NCI-H526 (cell line): ENCODE measurements around the gene HEXIM2.
"Not testable (repeated sequence)": the region's sequence is repeated elsewhere in the genome, so short reads cannot be mapped to it uniquely, and the experiment has no call there.

Experiments used
- DNase-seq, 2 experiments: peaks; one replicate each; lab custom pipeline; 2025; lab: John Stamatoyannopoulos, UW

The HEXIM2 gene

DNA sequence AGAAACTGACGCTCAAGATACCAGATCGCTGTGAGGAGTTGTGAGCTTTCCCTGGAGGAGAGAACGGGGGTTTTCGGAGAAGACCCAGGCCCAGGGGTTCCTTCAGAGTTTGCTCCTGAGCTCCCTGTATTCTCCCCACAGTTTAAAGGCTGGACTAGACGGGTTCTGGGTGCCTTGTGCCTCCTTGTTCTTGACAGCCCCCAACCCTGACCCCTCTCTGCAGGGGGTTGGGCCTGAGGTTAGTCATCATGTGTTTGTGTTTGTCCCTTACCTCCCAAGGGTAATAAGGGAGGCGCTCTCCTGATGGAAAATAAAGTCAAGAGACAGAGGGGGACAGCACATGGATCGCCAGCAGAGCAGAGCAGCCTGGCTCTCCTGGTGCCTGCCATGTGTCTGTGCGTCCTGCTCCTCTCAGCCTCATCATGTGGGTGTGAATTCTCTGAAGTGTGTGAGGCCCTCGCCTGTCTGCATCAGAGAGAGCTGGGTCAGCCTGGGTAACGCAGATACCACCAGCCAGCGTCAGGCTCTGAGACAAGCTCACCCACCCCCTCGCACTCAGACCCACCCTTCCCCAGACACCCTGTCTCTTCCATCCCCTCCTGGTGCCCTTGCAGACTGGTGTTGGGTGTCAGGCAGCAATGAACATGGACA, 8.7 kb downstream of the HEXIM2 start:
- no peak for DNase-seq

DNA sequence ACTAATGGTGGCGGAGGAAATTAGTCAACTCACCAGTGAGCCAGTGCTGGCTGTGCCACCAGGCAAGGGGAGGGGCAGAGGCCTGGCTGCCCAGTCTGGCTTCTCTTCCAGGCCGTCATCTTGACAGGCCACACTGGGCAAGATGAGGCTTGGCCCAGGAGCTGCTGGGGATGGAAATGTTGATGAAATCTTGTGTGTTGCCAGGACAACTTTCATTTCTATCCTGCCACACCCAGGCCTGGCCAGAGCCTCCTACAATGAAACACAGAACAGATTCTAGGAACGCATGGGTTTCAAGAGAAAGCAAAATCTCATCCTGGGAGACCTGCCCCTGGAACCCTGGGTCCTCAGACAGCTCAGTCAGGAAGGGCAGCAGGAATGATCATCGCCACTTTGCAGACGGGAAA, 9.3 kb downstream of the HEXIM2 start:
- DNase-seq, result no peak

DNA sequence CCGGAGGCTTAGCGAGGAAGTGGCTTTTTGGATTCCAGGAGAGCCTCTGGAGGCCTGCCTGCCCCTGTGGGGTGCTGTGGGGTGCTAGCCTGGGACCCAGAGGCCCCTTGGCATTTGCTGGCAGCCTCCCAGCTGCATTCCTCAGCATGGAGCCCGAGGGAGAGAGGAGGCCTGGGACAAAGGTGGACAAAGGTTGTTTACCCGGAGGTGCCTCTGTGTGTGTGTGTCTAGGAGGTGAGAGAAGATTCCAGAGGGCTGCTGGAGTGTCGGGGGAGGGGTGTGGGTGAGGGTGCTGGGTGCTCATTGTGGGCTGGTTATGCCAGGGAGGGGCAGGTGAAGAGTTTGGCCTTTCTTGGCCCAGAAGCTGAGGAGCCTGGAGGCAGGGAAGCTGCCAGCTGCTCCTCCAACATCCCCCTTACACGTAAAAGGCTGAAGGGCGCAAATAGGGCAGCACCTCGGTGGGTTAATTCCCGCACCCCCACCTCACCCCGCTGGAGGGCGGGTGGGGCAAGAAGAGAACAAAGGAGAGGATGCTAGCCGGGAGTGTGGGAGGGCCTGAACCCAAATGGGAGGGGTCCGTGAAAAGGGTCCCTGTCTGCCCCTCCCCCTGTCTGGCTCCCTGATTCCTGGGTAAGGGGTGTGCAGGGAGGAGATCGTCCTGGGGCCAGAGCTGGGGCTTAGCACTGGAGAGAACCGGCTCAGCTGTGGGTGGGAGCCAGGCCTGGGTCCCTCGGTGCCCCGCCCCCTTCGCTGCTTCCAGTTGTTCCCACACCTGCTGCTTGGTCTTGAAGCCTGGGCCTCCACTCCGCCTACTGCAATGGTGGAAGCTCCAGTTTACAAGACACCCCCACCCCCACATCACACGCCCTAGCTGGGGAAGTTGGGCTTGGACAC, 9.9 kb downstream of the HEXIM2 start:
- DNase-seq, result no peak

DNA sequence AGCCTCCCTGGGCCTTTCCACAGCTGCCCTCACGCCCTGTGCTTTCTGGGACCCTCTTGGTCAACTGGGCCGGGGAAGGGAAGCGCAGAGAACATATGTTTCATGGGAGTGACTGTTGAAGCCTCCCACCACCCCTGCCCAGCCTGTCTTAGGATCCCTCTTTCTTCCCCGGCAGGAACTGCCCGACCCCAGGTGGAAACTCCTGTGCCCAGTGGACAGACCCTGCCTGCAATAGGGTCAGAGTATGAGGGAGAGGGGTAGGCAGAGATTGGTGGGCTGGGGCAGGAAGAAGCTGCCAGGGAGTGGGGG, 10.5 kb downstream of the HEXIM2 start:
- no peak for DNase-seq

DNA sequence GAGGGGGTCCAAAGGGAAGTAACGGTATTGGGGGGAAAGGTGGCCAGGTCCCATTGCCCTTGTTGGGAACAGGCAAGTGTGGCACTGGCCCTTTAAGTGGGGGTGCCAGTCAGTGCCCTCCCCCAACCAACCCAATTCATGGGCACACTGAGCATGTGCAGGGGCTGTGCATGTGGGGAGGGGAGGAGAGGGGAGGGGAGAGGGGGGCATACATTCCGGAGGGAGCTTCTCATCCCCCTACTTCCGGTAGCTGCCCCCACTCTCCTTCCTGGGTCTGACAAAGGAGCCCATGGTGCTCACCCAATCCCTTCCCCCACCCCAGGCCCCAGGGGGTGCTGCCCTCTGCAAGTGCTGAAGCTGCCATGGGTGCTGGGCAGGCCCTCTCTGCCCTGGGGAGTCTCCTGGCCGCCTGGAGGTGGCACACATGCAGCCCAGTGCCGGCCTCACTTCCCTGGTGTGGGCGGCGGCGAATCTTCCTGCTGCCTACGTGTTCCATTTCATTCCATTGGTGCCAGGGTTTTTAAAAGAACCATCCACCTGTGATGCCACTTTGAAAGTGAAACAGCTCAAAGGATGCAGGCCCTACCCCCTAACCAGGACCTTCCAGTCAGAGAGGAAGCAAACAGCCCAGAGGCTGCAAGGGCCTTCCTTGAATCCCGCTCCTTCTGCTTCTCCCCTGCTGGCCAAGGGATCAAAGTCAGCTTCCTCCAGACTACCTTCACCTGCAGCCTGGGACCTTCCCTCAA, 11.0 kb downstream of the HEXIM2 start:
- peak; percentile 8 to 65 for DNase-seq

DNA sequence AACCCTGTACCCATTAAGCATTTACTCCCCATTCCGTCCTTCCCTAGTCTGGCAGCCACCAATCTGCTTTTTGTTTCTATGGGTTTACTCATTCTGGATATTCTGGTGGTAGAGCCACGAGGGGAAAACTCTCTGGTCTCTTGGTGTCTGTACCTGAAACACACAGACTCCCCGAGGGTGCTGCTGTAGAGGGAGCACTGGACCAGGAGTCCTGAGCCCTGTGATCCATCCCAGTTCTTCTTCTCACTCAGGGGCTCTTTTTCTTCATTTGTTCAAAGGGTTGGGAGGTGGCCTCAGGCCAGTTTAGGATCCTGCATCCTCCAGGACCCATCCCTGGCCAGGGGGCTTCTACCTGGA, 14.1 kb downstream of the HEXIM2 start:
- no peak for DNase-seq

DNA sequence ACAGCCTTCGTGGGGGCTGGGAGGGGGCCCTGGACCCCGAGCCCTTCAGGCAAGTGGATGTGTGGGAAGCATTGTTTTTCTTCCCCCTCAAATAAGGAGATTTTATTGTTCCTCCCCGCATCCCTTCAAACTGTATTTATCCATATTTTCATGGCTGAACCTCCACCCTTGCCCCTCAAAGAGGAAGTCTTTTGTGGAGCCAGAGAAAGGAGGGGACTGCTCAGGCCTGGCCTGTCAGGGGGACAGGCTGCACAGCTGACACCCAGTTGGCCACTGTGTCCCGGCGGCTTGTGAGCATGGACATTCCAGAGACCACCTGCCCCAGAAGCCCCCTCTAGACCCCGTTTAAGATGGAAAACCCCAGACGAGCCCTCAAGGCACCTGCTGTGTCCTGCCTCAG, 15.9 kb downstream of the HEXIM2 start:
- no peak for DNase-seq

DNA sequence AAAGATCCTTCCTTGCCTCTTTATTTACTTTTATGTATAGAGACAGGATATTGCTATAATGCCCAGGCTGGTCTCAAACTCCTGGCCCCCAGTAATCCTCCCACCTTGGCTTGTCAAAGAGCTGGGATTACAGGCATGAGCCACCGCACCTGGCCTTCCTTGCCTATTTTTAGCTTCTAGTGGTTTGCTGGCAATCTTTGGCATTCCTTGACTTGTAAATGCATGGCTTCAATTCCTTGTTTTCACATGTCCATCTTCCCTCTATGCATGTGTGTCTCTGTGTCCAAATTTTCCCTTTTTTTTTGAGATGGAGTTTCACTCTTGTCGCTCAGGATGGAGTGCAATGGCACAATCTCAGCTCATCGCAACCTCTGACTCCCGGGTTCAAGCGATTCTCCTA, 22.5 kb downstream of the HEXIM2 start:
- DNase-seq, result no peak

DNA sequence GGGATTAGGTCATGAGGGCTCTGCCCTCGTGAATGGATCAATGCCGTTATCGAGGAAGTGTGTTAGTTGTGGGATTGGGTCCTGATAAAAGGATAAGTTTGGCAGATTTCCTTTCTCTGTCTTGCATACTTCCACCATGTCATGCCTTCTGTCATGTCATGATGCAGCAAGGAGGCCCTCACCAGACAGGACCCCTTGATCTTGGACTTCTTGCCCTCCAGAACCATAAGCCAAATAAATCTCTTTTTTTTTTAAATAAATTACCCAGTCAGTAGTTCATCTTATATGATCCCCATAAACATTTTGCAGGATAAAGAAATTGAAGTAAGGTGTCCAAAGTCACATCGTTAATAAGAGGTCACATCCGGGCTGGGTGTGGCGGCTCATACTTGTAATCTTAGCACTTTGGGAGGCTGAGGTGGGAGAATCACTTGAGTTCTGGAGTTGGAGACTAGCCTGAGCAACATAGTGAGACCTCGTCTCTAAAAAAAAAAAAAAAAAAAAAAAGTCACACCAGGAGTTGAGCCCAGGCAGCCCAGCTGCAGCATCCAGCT, 25.2 kb downstream of the HEXIM2 start:
- no peak for DNase-seq

DNA sequence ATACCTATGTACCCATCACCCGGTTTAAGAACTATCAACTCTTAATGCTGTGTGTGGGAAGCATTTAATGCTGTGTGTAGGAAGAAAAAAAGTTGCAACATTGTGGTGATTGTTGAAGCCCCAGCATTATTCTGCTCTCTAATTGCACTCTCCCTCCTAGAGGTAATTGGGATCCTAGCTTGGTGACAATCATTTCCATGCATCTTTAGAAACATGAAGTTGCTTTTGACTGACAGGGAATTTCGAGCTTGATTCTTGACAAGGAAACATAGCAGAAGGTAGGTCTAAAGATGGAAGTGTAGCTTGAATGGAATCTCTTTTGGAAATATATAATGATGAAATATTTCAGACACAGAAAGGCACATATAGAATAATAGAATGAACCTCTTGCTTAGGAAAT, 27.3 kb downstream of the HEXIM2 start:
- no peak for DNase-seq

DNA sequence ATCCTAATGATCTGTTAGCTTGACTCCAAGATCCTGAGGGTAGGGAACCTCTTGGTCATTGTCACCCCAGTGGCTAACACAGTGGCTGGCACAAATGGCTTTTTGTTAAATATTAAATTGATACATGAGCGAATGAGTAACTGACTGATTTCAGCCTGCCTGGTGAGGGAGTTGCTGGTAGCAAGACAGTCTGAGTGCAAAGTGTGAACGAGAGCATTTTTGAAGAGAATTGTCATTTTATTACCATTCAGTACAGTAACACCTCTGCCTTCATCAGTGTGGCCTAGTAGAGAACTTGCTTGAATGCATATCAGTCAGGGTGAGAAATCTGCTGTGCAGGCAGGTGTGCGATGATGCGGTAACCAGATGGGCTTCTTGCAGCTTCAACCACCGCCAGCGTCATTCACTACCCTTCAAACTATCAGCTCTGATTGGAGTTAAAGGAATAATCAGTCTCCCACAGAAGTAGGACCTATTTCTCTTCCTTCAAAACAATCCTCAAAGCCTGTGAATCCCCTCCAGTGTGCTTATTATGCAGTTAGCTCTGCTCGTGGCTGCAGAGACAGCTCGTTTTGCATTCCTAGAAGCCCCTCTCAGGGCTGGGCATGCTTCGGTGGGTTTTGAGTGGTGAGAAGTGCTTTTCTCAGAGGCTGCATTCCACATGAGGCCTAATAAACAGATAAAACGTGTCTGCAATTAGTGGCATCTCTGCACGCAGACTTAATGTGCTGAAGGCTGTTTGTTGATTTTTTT, 29.0 kb downstream of the HEXIM2 start:
- no peak for DNase-seq

DNA sequence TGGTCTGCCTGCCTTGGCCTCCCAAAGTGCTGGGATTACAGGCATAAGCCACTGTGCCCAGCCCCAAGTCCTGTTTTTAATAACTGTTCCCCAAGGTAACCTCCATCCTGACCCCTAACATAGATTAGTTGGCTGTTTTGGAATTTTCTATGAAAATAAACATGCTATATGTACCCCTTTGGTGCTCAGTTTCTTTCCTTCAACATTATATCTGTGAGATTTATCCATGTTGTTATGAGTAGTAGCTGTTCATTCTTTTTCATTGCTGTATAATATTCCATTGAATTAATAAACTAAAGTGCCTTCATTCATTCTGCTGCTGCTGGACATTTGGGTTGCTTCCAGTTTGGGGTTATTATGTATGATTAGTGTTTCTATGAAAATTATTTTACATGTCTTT, 33.7 kb downstream of the HEXIM2 start:
- no peak for DNase-seq

DNA sequence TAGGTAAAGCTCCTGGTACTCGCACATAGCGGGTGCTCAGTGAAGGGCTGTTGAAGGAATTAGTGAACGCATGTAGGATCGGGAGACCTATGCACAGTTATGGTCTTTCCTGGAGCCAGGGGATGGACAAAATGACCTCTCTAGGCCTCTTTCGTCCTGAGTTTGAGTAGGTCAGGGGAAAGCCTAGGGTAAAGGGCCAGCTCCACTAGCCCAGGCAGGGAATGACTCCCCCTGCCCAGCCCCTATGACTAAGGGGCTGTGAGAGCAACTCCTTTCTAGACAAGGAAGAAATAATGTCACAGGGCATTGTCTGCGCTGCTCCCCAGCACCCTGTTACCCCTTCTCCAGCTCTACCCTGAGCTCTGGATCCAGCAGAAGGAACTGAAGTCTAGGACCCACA, 35.4 kb downstream of the HEXIM2 start:
- DNase-seq, result no peak

DNA sequence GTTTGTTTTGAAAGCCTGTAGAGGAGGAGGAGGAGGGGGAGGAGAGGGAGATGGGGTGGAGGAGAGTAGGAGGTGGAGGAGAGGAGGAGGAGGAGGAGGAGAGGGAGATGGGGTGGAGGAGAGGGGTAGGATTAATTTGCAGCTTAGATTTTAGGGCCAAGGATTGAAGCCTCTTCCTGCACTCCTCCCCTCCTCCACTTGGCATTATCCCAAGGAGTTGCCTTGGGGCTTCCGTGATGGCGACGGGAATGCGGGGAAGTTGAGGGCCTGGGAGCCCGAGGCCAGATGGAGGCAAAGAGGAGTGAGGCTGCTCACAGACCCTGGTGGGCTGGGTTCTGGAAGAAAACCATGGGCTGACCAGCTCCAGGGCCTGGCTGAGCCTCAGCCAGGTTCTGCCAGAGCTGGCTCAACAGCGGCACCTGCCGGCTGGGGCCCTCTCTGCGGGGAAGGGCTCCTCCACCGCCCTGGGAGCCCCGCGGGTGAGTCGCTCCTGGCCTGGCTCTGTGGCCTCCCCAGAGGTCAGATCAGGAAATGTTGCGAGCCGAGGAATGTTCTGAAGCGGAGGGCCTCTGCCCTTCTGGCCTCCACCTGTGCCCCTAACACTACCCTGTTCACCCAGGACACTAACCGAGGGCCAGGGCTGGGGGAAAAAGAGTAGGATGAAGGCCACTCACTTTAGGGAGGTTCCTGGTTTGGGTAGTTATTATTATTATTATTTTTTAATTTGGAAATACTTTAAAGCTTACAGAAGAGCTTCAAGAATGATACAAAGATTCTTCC, 36.1 kb downstream of the HEXIM2 start:
- peak; percentile 64 to 94 for DNase-seq

DNA sequence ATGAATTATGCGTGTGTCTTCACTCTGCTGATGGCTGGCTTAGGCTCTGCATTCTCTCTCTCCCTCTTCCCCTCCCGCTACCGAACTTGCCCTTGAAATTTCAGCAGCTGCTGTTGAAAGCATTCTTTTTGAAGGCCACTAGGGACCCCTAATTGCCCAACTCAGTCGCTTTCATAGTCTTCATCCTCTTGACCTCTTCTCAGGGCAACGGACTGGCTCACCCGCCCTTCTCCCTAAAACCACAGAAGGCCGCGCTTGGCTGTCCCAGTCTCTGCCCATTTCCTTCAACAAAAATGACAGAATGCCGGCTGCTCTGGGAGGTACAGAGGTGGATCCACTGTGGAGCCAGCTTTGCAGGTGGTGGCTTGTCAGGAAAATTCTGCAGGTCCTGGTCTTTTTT, 39.0 kb downstream of the HEXIM2 start:
- DNase-seq, result no peak

DNA sequence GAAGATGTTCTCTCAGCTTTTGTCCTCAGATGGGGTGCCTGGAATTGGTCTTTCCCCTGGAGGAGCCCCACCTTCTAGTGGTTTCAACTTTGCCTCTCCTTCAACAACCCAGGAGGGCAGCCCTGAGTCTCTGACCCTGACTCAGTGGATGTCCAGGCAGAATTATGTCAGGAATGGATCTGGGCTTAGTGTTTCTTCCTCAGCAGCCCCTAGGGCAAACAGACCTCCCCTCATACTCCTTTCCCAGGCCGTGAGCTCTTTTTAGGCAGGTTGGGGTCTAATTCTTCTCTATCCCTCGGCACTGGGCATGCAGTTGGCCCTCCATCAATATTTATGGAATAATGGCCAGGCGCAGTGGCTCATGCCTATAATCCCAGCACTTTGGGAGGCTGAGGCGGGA, 39.8 kb downstream of the HEXIM2 start:
- DNase-seq, result no peak

DNA sequence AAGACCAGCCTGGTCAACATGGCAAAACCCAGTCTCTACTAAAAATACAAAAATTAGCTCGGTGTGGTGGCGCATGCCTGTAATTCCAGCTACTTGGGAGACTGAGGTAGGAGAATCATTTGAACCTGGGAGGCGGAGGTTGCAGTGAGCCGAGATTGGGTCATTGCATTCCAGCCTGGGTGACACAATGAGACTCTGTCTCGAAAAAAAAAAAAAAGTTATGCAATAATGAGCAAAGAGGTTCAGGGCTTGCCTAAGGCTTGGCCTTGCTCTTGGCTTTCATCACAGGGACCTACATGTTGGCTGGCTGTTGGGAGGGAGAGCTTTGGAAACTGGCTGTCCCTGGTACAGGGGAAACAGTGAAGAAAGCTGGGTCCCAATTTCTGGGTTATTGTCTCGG, 40.2 kb downstream of the HEXIM2 start:
- DNase-seq, result not testable (repeated sequence)

DNA sequence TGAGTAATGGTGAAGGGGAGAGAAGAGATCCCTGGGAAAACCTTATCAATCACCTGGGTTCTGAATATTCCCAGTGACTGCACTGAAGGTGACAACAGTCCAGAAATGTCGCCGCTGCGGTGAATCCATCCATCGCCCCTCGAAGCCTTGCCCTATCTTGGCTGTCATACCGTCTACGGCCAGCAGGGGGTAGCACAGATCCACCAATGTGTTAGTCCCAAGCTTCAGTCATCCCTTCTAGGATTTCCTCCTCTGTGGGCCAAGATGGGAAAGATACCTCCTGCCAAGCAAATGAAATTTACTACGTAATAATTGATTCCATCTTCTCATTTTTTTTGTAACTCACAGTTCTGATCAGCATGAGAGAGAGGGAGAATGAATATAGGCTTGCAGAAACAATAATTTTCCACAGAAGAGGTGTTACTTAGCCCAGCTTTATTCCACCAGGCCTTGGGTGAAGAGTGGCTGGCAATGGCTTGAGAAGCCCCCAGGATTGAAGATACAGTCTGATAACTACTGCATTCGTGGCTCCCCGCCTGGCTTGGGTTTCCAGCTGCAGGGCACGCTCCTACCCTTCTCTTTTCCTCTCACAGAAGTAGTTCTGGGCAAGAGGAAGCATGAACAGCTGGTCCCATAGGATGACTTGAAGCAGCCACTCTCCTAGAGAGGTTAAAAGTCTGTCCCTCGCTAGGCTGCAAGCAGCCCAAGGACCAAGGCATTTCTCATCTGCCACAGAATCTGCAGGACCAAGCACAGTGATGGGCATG, 57.4 kb downstream of the HEXIM2 start:
- DNase-seq, result peak; percentile 68 to 92
